HAP-1 (cell line): ENCODE data around the gene ANKRD37.
"Not testable (repeated sequence)": the region's sequence is repeated elsewhere in the genome, so short reads cannot be mapped to it uniquely, and the experiment has no call there.

Experiments
- DNase-seq, 2 experiments: peaks; one replicate each; pipeline ENCODE4 v3.0.0-alpha.2; 2016 to 2020; ENCODE audit warnings: low spot score in 2 of 2
- H3K27me3 ChIP-seq: fragments of 250-450 bp; sonication (Bioruptor Pico); 2 replicates; pipeline ENCODE4 v1.5.1; 2020; ENCODE audit warnings: low read depth, mild to moderate bottlenecking, moderate library complexity
- H3K36me3 ChIP-seq: fragments of 250-450 bp; sonication (Bioruptor Pico); replicated peaks from 2 replicates; pipeline ENCODE4 v1.5.1; 2020; ENCODE audit warnings: mild to moderate bottlenecking
- H3K4me1 ChIP-seq: fragments of 250-450 bp; sonication (Bioruptor Pico); 2 replicates; pipeline ENCODE4 v1.5.1; 2020; ENCODE audit warnings: mild to moderate bottlenecking
- H3K4me3 ChIP-seq: fragments of 250-450 bp; sonication (Bioruptor Pico); 2 replicates; pipeline ENCODE4 v1.5.1; 2020; ENCODE audit warnings: mild to moderate bottlenecking, moderate library complexity
- H3K9me3 ChIP-seq: fragments of 250-450 bp; sonication (Bioruptor Pico); 2 replicates; pipeline ENCODE4 v1.5.1; 2020; ENCODE audit warnings: mild to moderate bottlenecking, moderate library complexity
- in situ Hi-C: fragments of 300-500 bp; cut with MboI; formaldehyde crosslinking; loops from 3 replicates; pipeline ENCODE4 v1.14.3; 2020; ENCODE audit warnings: low sequenced_read_pairs, inconsistent platforms, mixed read lengths

Gene ANKRD37, protein sequence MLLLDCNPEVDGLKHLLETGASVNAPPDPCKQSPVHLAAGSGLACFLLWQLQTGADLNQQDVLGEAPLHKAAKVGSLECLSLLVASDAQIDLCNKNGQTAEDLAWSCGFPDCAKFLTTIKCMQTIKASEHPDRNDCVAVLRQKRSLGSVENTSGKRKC

DNA sequence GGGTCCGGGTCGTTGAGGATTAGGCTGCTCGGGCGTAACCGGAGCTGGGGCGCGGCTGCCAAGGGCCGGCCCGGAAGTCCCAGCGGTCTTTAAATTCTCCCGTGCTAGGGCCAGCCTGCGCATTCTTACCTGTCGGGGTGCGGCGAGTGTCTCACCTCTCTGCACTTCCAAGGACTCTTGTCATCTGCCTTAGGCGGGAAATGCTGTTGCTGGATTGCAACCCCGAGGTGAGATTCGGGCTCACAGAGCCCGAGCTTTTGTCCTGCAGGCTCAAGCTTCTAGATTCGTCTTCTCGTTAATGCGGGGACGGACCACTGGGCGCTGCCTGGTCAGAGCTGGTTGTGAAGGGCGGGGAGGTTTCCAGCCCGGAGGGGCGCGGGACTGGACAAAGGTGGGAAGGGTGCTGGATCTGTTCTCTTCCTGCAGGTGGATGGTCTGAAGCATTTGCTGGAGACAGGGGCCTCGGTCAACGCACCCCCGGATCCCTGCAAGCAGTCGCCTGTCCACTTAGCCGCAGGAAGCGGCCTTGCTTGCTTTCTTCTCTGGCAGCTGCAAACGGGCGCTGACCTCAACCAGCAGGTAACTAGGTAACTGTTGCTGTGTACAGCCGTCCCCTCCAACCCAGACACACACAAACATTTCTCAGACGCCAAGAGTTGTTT lies at the start of gene ANKRD37:
Gene ANKRD37 (plus strand): TSS at position 118 of the 662 bp plus-strand sequence. CDS start 83 bp downstream, at position 201.
- Histone ChIP-seq H3K36me3 (peaks cover 11% of the 10 kb centered on the region; the same call in 1 of the 2 replicates), H3K9me3 (no peaks in the 10 kb centered on the region), H3K4me3 (peak within 1 kb of the TSS; percentile 55), H3K4me1 (peaks cover 20% of the 10 kb centered on the region), H3K27me3 (no peaks in the 10 kb centered on the region)
- in situ Hi-C loops = loop anchor here (10.0 kb wide), 1 partner anchor 192 kb away; the partner anchor contains the start of genes CFAP97 and SNX25
- DNase-seq = no peak

DNA sequence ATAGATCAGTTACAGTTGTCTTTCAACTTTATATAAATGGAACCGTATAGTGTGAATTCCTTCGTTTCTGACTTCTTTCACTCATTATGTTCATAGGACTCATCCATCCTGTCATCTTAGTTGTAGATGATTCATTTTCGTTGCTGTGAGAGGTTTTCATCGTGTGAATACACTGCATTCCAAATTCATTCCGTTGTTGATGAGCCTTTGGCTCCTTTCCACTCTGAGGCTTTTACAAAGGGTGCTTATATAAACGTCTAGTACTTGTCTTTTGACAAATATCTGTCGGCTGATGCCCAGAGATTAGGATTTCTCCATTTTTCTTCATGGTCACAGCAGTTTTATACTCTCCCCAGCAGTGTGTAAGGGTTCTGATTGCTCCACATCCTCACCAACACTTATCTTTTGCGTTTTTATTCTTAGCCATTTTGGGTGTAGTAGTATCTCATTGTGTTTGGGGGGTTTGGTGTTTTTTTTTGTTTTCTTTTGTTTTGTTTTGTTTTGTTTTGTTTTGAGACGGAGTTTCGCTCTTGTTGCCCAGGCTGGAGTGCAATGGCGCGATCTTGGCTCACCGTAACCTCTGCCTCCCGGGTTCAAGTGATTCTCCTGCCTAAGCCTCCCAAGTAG lies 49.6 kb upstream of the ANKRD37 start:
- in situ Hi-C loops = no loop called here
- H3K36me3 ChIP-seq = peaks cover 1% of the 10 kb centered on the region
- no peaks in the 10 kb centered on the region for H3K4me1 ChIP-seq
- H3K27me3 ChIP-seq = no peaks in the 10 kb centered on the region
- no peak for DNase-seq
- H3K9me3 ChIP-seq = no peaks in the 10 kb centered on the region
- no peak overlapping the region for H3K4me3 ChIP-seq

DNA sequence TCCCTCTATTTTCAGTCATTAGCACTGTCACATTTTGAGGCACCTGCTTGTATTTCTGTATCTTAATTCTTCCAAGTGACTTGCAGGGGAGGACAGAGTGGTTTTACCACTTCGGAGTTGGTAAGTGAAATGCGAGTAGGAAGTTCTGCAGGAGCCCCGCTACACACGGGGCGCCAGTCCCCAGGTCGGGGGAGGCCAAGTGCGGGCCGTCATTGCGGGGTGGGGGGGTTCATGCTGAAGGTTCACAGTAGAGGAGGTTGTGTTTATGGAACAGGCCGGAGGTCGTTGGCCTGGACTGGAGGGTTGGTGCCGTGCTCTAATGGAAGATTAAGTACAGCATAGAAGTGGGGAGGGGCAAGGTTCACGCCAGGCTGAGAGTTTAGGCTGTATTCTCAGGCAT lies 45.0 kb upstream of the ANKRD37 start:
- no peaks in the 10 kb centered on the region; the same call in 1 of the 2 replicates for H3K27me3 ChIP-seq
- H3K4me1 ChIP-seq = no peaks in the 10 kb centered on the region
- no peak overlapping the region for H3K4me3 ChIP-seq
- H3K36me3 ChIP-seq = no peaks in the 10 kb centered on the region; the same call in none of the 2 replicates
- in situ Hi-C loops = no loop called here
- no peaks in the 10 kb centered on the region for H3K9me3 ChIP-seq
- DNase-seq = no peak

DNA sequence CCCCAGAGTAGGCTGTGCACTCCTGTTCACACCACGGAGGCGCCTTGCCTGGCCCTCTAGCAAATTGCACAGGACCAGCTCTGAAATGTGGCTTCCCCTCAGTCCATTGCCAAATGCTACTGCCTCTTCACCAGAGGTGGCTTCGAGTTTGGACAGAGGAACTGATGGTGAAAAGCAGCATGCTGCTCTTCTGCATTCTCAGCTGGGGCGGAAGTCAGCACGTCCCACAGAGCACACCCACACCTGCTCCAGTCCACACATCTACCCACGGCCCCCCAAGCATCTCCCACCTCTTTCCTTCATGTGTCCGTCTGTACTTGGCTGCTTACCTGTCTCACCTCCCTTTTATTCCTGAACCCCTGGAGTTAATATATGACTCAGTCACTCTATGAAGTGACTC lies 44.4 kb upstream of the ANKRD37 start:
- no peaks in the 10 kb centered on the region; the same call in 1 of the 2 replicates for H3K27me3 ChIP-seq
- no peak for DNase-seq
- no peaks in the 10 kb centered on the region for H3K4me1 ChIP-seq
- in situ Hi-C loops = no loop called here
- no peaks in the 10 kb centered on the region for H3K9me3 ChIP-seq
- no peaks in the 10 kb centered on the region; the same call in 1 of the 2 replicates for H3K36me3 ChIP-seq
- no peak overlapping the region for H3K4me3 ChIP-seq

DNA sequence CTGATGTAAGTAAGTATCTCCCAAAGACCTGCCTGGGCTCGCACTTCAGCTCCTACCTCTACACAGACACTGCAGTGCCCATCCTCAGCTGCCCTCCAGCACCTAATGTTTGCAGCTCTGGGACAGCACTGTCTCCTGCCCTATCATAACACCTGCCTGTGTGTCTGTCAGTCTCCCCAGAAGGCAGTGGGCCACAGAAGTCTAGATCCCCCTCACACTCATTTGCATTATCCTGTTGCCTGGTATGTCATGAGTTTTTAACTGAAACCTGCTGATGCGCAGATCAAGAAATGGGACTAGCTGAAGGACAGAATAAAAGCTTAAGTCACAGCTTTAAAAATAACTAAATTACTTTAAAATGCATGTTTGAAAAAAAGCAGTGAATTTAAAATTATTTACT lies 43.9 kb upstream of the ANKRD37 start:
- Histone ChIP-seq H3K9me3 (no peaks in the 10 kb centered on the region), H3K36me3 (no peaks in the 10 kb centered on the region; the same call in none of the 2 replicates), H3K4me1 (no peaks in the 10 kb centered on the region), H3K27me3 (no peaks in the 10 kb centered on the region; the same call in 1 of the 2 replicates), H3K4me3 (no peak overlapping the region)
- no peak for DNase-seq
- in situ Hi-C loops = no loop called here

DNA sequence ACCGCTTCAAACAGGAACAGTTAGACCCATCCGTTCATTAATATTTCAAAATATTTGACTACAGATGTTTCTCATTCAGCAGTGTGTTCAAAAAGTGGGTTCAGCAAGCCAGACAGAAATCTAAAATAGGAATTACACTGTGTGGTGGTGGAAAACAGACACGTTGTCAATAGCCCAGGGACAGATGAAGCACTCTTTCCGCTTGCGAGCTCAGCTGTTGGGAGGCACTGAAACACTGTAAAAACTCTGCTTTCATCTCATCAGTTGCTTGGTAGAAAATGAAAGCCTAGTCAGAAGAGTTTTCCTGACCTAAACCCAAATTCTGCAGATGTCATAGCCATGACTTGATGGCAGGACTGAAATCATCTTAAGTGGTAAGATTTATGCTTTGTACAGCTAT lies 39.4 kb upstream of the ANKRD37 start:
- in situ Hi-C loops = no loop called here
- no peaks in the 10 kb centered on the region for H3K4me1 ChIP-seq
- DNase-seq = no peak
- no peaks in the 10 kb centered on the region; the same call in 1 of the 2 replicates for H3K27me3 ChIP-seq
- H3K9me3 ChIP-seq = no peaks in the 10 kb centered on the region
- no peak overlapping the region for H3K4me3 ChIP-seq
- no peaks in the 10 kb centered on the region; the same call in 1 of the 2 replicates for H3K36me3 ChIP-seq

DNA sequence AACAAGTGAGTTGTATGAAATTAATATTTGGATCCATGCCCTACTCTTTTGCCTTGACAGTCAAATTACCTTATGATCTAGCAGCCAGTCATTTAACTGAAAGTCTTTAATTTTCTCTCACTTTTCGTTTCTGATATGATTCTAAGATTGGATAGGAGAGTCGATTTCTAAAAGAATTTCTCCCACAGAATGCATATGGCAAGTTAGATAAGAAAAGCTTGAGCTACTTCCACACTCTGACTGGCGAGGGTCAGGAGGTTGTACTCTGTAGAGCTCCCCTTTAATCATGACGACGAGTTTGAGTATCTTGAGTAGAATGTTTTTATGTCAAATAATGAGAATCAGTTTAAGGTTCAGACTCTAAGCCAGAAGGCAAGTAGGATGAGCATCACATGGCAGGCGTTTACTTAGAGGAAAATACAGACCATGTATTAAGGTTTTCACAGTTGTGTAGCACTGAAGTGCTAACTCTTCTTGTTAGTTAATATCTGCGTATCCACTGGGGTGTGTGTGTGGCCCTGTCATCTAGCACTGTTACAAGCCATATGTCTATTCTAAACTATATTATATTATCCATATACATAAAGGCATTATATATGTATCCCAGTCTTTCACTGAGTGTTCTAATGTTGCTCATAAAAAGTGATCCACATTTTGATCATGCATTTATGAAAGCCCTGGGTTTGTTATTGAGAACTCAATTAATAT lies 38.8 kb upstream of the ANKRD37 start:
- Histone ChIP-seq H3K27me3 (no peaks in the 10 kb centered on the region; the same call in 1 of the 2 replicates), H3K9me3 (no peaks in the 10 kb centered on the region), H3K4me3 (no peak overlapping the region), H3K36me3 (no peaks in the 10 kb centered on the region; the same call in 1 of the 2 replicates), H3K4me1 (no peaks in the 10 kb centered on the region)
- DNase-seq = no peak
- in situ Hi-C loops = no loop called here

DNA sequence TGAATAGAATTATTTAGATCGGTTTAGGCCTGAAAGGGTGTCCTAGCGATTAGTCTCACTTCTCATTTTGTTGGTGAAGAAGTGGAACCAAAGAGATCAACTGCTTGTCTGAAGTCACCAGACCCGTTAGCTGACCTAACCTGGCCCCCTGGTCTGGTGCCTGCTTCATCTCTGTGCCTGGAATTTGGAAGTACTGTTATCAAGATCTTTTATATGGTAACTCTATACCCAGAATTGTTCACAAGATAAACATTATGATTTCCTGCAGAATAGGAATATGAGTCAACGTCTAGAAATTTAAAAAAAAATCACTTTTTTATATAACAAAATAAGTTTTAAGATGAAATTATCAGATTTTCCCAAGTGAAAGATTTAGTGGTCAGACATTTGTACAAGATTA lies 38.1 kb upstream of the ANKRD37 start:
- Histone ChIP-seq H3K27me3 (no peaks in the 10 kb centered on the region; the same call in 1 of the 2 replicates), H3K4me3 (no peak overlapping the region), H3K4me1 (no peaks in the 10 kb centered on the region), H3K36me3 (no peaks in the 10 kb centered on the region; the same call in 1 of the 2 replicates), H3K9me3 (no peaks in the 10 kb centered on the region)
- in situ Hi-C loops = no loop called here
- DNase-seq = no peak

DNA sequence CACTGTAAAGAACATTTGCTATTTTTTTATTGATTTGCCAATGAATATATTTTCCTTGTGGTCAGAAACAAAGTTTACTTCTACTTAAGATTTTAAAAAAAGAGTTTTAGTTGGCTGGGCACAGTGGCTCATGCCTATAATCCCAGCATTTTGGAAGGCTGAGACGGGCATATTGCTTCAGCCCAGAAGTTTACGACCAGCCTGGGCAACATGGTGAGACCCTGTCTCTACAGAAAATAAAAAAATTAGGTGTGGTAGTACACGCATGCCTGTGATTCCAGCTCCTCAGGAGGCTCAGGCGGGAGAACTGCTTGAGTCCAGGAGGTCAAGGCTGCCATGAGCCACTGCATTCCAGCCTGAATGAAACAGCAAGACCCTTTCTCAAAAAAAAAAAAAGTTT lies 37.7 kb upstream of the ANKRD37 start:
- no peak for DNase-seq
- no peaks in the 10 kb centered on the region for H3K4me1 ChIP-seq
- no peak overlapping the region for H3K4me3 ChIP-seq
- no peaks in the 10 kb centered on the region; the same call in 1 of the 2 replicates for H3K36me3 ChIP-seq
- in situ Hi-C loops = no loop called here
- H3K9me3 ChIP-seq = no peaks in the 10 kb centered on the region
- H3K27me3 ChIP-seq = no peaks in the 10 kb centered on the region; the same call in 1 of the 2 replicates

DNA sequence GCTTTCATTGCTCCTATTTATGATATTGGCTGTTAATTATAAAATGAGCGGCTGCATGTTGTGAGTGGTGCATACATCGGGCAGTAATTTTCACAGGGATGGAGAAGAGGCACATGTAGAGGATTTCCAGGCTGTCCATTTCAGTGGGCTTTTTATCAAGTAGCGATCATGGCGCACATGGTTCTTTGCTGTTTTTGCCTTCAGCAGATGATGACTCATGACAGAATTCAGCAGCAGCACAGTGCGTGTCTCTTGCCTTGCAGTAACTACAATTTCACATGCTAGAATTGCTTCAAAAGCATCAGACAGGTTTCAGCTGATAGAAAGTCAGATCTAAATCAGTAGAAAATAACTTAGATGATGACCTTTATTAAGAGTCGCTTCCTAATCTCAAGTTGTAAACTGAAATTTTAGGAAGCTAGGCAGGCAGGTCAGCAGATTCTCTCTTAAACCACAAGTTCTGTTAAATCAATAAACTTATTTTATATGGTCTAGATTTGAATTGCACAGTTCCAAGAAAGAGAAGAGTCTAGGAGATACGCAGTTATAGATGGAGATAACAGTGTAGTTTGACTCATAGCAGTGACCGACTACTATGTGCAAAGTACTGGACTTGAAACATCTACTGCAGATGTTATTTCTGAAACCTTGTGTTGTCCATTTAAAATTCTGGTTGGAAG lies 36.7 kb upstream of the ANKRD37 start:
- H3K36me3 ChIP-seq = no peaks in the 10 kb centered on the region; the same call in 1 of the 2 replicates
- H3K4me1 ChIP-seq = no peaks in the 10 kb centered on the region
- H3K27me3 ChIP-seq = no peaks in the 10 kb centered on the region; the same call in 1 of the 2 replicates
- no peak overlapping the region for H3K4me3 ChIP-seq
- no peak for DNase-seq
- H3K9me3 ChIP-seq = no peaks in the 10 kb centered on the region
- in situ Hi-C loops = no loop called here

DNA sequence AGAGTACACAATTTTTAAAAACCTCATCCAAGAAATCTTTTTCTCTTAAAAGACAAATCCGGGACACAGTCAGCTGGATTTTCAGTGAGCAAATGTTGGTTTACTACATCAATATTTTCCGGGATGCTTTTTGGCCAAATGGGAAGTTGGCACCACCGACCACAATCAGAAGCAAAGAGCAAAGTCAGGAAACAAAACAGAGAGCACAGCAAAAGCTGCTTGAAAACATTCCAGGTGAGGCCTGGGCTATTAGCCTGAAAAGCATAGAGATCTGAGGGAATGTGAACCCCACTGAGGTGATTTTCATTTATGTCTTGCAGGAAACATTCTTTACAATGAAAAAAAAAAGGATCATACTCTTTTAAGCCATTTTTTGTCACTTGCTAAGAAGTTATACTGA lies 34.8 kb upstream of the ANKRD37 start:
- H3K4me3 ChIP-seq = no peak overlapping the region
- in situ Hi-C loops = no loop called here
- DNase-seq = no peak
- no peaks in the 10 kb centered on the region; the same call in 1 of the 2 replicates for H3K36me3 ChIP-seq
- peaks cover 5% of the 10 kb centered on the region; the same call in 1 of the 2 replicates for H3K4me1 ChIP-seq
- H3K9me3 ChIP-seq = no peaks in the 10 kb centered on the region
- no peaks in the 10 kb centered on the region for H3K27me3 ChIP-seq

DNA sequence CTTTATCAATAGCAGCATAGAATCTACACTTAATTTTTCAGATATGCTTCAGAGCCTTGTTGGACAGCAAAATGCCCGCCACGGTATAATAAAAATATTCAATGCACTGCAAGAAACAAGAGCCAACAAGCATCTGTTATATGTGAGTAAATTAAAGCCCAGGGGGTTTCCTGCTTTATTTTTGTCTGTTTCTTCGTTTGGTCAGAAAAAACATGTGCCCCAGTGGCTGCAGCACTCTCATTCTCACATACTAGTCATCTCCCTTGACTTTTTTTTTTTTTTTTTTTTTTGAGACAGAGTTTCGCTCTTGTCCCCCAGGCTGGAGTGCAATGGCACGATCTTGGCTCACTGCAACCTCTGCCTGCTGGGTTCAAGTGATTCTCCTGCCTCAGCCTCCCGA lies 34.1 kb upstream of the ANKRD37 start:
- H3K36me3 ChIP-seq, DNase-seq, H3K4me3 ChIP-seq, H3K4me1 ChIP-seq, H3K9me3 ChIP-seq, in situ Hi-C loops, H3K27me3 ChIP-seq: not testable (repeated sequence)

DNA sequence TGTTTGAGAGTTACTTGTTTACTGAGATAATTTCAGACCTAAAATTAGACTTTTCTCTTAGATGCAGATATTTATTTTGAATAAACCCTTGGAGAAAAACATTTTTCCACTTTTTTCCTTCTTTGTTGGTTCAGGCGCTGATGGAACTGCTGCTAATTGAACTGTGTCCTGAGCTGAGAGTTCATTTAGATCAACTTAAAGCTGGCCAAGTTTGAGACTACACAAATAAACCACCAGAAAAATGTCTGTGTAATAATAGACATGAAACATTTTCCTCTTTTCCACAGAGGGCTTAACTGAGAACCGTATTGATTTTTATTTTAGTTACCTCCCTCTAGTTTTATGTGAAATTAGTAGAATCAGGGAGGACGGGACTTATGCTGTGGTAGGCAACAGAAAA lies 33.4 kb upstream of the ANKRD37 start:
- Histone ChIP-seq H3K27me3 (no peaks in the 10 kb centered on the region), H3K36me3 (no peaks in the 10 kb centered on the region), H3K4me3 (no peak overlapping the region), H3K4me1 (peaks cover 5% of the 10 kb centered on the region; the same call in 1 of the 2 replicates), H3K9me3 (no peaks in the 10 kb centered on the region)
- in situ Hi-C loops = no loop called here
- DNase-seq = no peak
